ENCODE measurements around the gene EPAS1. TPM values are rescaled to one million over a fixed set of nuclear protein-coding genes. Genes with fewer than 3 reads are reported as not detected.

EPAS1 gene
- total and polyA plus RNA-seq, 9 of the 15 experiments (the other 6 are each of a cell fraction or from before 2014, with no cell fraction given) = 0.25 to 11.2 (median 4.1) TPM

DNA sequence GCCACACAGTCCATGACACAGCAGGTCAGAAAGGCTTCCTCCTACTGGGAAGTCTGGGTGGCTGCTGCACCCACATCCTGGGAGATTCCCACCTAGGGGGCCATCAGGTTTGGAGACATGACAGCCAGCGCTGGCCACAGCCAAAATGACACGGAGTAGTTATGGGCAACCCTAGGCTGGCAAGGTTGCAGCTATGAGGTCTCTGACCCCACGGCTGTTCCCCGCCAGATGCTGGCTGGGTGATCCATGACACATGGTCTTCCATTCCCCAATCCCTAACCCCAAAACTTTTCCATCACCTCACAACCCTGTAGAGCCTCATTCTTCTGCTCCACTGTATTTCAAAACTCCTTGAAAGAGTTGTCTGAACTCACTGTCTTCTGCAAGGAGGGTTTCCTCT is 42.7 kb upstream of the EPAS1 start (continued):
- TF ChIP-seq, protein P1, sequence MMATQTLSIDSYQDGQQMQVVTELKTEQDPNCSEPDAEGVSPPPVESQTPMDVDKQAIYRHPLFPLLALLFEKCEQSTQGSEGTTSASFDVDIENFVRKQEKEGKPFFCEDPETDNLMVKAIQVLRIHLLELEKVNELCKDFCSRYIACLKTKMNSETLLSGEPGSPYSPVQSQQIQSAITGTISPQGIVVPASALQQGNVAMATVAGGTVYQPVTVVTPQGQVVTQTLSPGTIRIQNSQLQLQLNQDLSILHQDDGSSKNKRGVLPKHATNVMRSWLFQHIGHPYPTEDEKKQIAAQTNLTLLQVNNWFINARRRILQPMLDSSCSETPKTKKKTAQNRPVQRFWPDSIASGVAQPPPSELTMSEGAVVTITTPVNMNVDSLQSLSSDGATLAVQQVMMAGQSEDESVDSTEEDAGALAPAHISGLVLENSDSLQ (IDR thresholded peaks at IDR 0.05) = no peak
- TF ChIP-seq, protein P2, sequence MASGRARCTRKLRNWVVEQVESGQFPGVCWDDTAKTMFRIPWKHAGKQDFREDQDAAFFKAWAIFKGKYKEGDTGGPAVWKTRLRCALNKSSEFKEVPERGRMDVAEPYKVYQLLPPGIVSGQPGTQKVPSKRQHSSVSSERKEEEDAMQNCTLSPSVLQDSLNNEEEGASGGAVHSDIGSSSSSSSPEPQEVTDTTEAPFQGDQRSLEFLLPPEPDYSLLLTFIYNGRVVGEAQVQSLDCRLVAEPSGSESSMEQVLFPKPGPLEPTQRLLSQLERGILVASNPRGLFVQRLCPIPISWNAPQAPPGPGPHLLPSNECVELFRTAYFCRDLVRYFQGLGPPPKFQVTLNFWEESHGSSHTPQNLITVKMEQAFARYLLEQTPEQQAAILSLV (tag; IDR thresholded peaks at IDR 0.05) = no peak
- TF ChIP-seq SPI1 (IDR thresholded peaks at IDR 0.05; ENCODE audit: borderline replicate concordance, low read depth, low read length) (no peak), ELF1 (tag; IDR thresholded peaks at IDR 0.05) (no peak)

DNA sequence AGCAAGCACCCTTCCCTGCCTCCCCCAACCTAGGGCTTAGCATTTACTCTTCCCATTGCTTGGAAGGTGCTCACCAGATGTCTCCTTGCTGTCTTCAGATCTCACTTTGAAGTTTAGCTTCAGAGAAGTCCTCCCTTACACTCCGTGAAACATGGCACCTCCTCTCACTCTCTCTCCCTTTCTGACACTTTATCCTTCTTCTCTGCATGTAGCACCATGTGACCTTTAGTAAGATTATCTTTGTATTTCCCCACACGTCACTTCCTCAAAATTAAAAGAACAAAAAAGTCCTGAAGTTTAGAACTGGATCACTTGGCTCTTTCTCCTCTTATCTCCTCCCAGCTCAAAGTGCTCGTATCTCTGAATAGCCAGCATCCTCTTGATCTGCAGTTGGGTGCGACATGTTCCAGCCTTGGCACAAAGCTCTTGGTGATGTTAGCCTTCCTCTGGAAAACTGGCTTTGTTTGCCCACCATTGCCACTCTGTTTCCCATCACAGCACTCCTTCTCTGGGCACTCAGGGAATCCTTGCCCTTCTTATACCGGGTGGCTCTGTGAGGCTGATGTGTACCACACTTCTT is 40.6 kb upstream of the EPAS1 start:
- CTCF ChIA-PET (ENCODE audit: low intra/inter-chr PET ratio) = interaction anchor here (0.7 kb wide), 1 partner anchor 108 kb away, joined by 3 read pairs; no protein-coding TSS in a partner anchor
- in situ Hi-C loops (cut with MboI) (no loop called here), intact Hi-C loops (cut with micrococcal nuclease) (no loop called here)
- peak overlapping the region; percentile 9; the same call in 1 of the 3 replicates for H3K27ac ChIP-seq (ENCODE audit: extremely low read depth, low read depth, low read length)
- no TSS peak for BruUV-seq (replicated peaks)
- H3K36me3 ChIP-seq (ENCODE audit: control insufficient read depth, insufficient read depth, low read length) = no peaks in the 10 kb centered on the region
- DNase-seq (ENCODE audit: extremely low read depth in 1 of 4, low spot score in 3 of 4) (peak in 1 of 4 experiments; percentile 30), FAIRE-seq (peak; percentile 70), ATAC-seq (peak; percentile 51)
- no peaks in the 10 kb centered on the region for H3K9me1 ChIP-seq (ENCODE audit: control insufficient read depth, insufficient read depth, low read length)
- H2AFZ ChIP-seq (ENCODE audit: low read depth, low read length) = peak overlapping the region; percentile 97
- 9% methylated on average over 5 of the region's 5 CpGs for WGBS (ENCODE audit: insufficient coverage, low coverage, missing lambda C conversion rate)
- peak overlapping the region; percentile 7 to 12; a peak in 2 of 4 replicates for H3K9ac ChIP-seq (ENCODE audit: insufficient read depth in 1 of 2, low read depth in 2 of 2, low read length in 2 of 2)
- no peaks in the 10 kb centered on the region for H3K79me2 ChIP-seq (ENCODE audit: control insufficient read depth, insufficient read depth, low read length)
- H3K27me3 ChIP-seq (ENCODE audit: control insufficient read depth in 2 of 2, insufficient read depth in 2 of 2, low read length in 2 of 2) = no peaks in the 10 kb centered on the region
- H3K9me3 ChIP-seq (replicated peaks; ENCODE audit: control insufficient read depth, insufficient read depth, low read depth, low read length) = peaks cover 3% of the 10 kb centered on the region; the same call in 1 of the 2 replicates
- H3K4me1 ChIP-seq (replicated peaks in 1 of 2; ENCODE audit: control insufficient read depth in 2 of 2, insufficient read depth in 2 of 2, low read length in 2 of 2) = peaks cover 6 to 31% of the 10 kb centered on the region in 2 experiments; a peak in 4 of 5 replicates
- H4K20me1 ChIP-seq (replicated peaks; ENCODE audit: control insufficient read depth, insufficient read depth, low read length) = no peaks in the 10 kb centered on the region
- H3K4me2 ChIP-seq (ENCODE audit: insufficient read depth, low read length) = peak overlapping the region; percentile 72
- POLR2A ChIA-PET = interaction anchor here (0.5 to 1.2 kb wide), 6 partner anchors 12 to 1355 kb away, joined by 3 to 5 read pairs (median 4); no protein-coding TSS in a partner anchor
- H3K4me3 ChIP-seq = no peak overlapping the region
- TF ChIP-seq POLR2AphosphoS2 (IDR thresholded peaks at IDR 0.05; ENCODE audit: low read length) (no peak), ATF1 (CRISPR knock-in tag; IDR thresholded peaks at IDR 0.05) (no peak), ATF1 (tag; IDR thresholded peaks at IDR 0.05) (peak; percentile 57), L3MBTL2 (IDR thresholded peaks at IDR 0.05) (peak; percentile 77), PTTG1 (tag; IDR thresholded peaks at IDR 0.05; ENCODE audit: low read depth) (no peak), RAD51 (IDR thresholded peaks at IDR 0.05; ENCODE audit: borderline replicate concordance, low read depth) (peak; percentile 72)
- TF ChIP-seq, protein P3, sequence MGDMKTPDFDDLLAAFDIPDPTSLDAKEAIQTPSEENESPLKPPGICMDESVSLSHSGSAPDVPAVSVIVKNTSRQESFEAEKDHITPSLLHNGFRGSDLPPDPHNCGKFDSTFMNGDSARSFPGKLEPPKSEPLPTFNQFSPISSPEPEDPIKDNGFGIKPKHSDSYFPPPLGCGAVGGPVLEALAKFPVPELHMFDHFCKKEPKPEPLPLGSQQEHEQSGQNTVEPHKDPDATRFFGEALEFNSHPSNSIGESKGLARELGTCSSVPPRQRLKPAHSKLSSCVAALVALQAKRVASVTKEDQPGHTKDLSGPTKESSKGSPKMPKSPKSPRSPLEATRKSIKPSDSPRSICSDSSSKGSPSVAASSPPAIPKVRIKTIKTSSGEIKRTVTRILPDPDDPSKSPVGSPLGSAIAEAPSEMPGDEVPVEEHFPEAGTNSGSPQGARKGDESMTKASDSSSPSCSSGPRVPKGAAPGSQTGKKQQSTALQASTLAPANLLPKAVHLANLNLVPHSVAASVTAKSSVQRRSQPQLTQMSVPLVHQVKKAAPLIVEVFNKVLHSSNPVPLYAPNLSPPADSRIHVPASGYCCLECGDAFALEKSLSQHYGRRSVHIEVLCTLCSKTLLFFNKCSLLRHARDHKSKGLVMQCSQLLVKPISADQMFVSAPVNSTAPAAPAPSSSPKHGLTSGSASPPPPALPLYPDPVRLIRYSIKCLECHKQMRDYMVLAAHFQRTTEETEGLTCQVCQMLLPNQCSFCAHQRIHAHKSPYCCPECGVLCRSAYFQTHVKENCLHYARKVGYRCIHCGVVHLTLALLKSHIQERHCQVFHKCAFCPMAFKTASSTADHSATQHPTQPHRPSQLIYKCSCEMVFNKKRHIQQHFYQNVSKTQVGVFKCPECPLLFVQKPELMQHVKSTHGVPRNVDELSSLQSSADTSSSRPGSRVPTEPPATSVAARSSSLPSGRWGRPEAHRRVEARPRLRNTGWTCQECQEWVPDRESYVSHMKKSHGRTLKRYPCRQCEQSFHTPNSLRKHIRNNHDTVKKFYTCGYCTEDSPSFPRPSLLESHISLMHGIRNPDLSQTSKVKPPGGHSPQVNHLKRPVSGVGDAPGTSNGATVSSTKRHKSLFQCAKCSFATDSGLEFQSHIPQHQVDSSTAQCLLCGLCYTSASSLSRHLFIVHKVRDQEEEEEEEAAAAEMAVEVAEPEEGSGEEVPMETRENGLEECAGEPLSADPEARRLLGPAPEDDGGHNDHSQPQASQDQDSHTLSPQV (IDR thresholded peaks at IDR 0.05) = peak; percentile 60; the same call in 1 of the 2 replicates
